Measurements from ENCODE around the gene IL1A.

The IL1A gene

GRCh38 chr2:112762276-112762675 is 22.0 kb downstream of the IL1A start:
- no peak for DNase-seq (ENCODE audit: low read depth)

- no peak for DNase-seq (ENCODE audit: low read depth)
Measured at GRCh38 chr2:112760149-112760548, 24.1 kb downstream of the IL1A start.

DNA sequence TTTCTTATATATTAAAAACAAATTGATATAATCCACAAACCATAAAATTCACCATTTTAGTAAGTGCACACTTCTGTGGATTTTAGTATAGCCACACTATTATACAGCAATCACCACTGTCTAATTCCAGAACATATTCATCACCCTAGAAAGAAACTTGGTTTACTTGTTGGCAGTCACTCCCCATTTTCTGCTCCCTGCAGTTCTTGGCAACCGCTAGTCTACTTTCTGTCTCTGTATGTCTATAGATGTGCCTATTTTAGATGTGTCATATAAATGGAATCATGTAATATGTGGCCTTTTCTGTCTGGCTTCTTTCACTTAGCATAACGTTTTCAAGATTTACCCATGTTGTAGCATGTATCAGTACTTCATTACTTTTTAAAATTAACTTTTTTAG is 25.6 kb downstream of the IL1A start:
- DNase-seq (ENCODE audit: low read depth) = no peak

DNA sequence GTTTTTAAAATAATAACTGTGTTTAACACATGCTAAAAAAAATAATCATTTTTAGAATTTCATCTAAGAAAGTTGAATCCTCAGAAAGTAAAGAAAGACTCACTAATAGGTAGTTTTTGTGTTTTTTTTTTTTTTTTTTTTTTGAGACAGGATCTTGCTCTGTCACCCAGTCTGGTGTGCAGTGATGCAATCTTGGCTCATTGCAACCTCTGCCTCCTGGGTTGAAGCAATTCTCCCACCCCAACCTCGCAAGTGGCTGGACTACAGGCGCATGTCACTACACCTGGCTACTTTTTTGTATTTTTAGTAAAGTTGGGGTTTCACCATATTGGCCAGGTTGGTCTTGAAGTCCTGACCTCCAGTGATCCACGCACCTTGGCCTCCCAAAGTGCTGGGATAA is 27.0 kb downstream of the IL1A start:
- DNase-seq (ENCODE audit: low read depth) = no peak

DNA sequence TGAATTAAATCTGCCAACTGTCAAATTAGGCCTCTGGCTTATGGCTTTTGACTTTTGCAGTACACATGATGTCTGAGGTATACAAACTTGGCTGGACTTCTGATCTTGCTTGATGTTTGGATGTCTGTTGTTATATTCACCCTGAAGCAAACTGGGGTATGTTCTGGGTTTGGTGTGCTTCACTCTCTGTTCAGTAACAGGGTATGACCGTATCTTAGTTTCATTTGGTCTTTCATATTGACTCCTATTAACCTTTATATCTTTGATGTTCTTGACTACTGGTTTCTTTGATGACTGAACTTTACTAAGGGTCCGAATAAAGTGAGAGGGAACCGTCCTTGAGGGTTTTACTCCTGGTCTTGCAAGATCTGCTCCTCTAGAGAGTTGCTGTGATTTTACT is 28.1 kb downstream of the IL1A start:
- DNase-seq (ENCODE audit: low read depth) = no peak

GRCh38 chr2:112755444-112755843 is 28.8 kb downstream of the IL1A start:
- no peak for DNase-seq (ENCODE audit: low read depth)

DNA sequence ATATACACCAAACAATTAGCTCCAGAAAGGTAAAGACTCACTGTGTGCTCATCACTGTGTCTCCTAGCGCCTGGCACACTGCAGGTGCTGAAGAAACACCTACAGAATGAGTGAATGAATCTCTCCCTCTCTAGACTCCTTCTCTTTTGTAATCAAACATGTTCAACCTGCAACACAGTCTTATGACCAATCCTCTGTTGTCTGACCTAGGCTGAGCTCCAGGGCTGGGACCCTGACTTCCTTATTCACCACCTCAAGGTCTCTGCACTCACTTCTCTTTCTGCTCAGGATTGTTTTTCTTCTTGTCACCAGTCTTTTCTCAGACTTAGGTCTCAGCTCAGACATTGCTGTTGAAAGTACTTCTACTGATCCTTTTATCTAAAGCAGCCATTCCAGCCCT is 29.7 kb downstream of the IL1A start:
- DNase-seq (ENCODE audit: low read depth) = no peak

GRCh38 chr2:112752667-112753066 is 31.6 kb downstream of the IL1A start:
- DNase-seq (ENCODE audit: low read depth) = no peak

DNA sequence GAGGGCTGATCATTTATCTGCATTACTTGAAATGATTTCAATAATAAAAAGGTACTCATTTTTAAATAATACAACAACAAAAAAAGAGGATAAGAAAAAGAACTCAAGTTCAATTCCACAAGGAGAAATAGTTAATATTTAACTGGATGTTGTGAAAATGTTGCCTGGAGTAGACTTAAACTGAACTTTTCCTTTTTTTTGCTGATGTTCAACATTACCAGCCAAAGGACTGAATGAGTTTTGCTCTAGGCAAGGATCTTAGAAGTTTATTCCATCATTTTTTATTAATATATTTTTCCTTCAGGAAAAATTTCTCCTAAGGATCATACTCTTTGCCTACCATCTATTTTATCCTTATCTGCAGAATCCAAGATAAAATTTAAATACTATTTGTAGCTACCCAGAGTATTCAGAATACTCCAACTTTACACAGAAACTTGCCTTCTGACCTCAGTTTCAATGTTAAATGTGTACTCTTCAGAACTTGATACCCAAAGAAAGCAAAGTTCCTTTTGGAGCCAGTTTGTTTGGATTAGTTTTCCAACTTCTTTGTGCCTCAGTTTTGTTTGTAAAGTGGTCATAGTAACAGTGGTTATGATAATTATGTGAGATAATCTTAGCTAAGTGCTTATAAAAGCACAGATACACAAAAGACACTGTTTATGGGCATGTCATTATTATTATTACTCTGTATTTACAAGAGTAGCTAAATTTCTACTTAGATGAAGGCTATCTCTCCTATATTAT is 32.7 kb downstream of the IL1A start:
- no peak for DNase-seq (ENCODE audit: low read depth)

DNA sequence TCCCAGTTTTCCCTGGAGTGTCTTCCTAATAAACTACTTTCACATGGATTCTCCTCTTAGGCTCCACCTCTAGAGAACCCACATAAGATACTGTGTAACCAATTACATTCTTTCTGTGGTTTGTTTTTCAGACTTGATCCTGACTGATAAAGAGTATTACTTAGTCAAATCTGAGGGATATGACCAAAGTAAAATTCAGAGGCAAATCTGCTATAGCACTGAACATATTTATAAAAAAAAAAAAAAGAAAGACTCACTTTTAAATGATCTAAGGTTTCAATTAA is 33.8 kb downstream of the IL1A start:
- no peak for DNase-seq (ENCODE audit: low read depth)

DNA sequence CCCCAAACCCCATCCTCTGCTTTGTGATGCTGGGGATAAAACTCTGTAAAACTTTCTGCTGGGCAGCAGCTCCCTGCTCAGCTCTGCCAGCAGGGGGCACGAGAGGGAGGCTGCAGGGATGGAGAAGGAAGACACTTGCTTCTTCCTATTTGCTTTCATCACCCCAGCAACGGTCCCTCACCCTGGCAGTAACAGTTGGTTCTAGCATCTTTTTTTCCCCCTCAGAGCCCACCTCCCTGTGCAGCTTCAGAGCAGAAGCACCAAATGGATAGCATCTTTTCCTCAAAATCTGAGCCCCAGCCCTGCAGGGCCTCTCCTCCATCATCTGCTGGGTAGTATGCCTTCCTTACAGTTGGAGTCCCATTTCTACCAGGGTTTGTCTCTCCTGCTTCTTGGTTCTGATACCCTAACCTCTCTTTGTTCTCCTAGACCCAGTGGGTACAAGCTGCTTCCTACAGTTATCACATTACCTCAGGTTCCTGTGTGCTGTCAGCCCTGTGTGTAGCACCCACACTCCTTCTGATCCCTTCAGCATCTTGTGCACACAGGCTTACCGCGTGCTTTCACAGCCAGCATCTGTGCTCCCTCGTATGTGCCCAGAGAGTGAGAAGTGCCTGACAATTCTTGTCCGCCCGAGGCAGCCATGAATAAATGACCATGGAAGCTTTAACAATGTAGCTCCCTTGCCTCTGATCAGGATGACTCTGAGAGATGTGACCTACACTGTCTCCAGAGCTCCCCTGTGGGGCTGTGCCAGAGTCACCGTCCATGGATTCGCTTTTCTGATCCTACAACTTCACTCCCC is 34.3 kb downstream of the IL1A start:
- peak; percentile 61 for DNase-seq (ENCODE audit: low read depth)

- DNase-seq (ENCODE audit: low read depth) = no peak
Measured at GRCh38 chr2:112740527-112740926, 43.8 kb downstream of the IL1A start.

DNA sequence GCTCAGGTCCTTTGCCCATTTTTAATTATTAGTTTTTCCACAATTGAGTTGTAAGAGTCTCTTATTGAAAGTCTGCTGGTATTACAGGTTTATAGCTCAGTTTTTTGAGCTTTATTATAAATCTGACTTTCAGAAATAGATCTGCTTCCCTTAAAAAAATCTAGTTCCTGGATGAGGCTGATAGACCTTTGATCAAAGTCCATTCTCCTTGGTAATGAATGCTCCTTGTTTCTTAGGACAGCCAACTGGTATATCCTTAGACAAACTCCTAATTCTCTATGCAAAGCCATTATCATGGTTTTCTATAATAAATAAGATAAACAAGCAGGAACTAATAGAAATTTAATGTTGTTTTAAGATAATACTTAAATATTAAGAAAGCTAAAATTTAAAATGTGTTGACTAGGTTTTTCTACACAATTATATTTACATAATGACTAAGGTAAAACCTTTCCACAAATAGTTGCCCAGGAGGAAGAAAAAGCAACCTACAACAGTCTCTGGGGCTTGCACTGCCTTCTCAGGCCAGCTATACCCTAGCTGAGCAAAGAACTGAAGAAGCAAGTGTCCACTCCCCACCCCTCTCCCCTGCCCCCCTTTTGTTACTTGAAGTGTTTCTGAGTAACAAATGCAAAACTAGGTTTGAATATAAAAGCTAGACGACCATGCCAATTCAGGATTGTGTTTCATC is 46.6 kb downstream of the IL1A start:
- DNase-seq (ENCODE audit: low read depth) = no peak

DNA sequence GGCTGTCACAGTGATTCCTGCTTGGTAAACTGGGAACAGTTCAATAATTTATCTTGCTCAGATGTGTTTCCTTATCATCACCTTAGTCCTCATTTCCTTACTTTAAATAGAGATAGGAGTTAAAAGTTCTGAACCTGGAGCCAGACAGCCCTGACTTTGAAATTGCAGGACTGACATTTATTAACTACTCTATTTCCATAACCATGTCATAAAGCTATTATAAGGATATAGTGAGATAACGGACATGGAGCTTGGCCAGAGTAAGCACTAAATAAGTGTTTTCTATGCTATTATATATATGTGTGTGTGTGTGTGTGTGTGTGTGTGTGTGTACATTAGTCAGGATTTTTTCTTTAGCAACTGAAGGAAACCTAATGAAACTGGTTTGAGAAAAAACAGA is 50.4 kb downstream of the IL1A start:
- DNase-seq (ENCODE audit: low read depth) = no peak

DNA sequence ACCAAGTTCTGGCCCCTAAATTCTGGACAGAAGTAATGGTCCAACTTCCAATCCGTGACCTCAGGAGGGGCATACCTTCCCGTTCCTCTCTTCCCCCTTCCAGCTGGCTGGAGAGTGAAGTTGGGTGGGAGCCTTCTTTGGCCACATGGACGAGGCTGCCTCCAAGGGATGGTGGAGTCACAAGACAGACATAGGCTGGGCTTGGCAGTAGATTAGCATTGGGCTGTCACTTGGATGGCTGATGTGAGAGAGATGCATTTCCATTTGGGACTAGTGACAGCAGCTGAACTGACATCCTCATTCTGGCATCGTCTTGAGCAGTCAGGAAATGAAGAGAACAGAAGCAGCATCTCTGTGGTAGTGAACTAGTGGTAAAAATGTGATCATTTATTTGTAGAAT is 50.8 kb downstream of the IL1A start:
- no peak for DNase-seq (ENCODE audit: low read depth)

GRCh38 chr2:112731479-112731878 is 52.8 kb downstream of the IL1A start:
- no peak for DNase-seq (ENCODE audit: low read depth)

GRCh38 chr2:112730791-112731190 is 53.5 kb downstream of the IL1A start:
- no peak for DNase-seq (ENCODE audit: low read depth)

GRCh38 chr2:112730216-112730615 is 54.1 kb downstream of the IL1A start:
- DNase-seq (ENCODE audit: low read depth) = no peak

DNA sequence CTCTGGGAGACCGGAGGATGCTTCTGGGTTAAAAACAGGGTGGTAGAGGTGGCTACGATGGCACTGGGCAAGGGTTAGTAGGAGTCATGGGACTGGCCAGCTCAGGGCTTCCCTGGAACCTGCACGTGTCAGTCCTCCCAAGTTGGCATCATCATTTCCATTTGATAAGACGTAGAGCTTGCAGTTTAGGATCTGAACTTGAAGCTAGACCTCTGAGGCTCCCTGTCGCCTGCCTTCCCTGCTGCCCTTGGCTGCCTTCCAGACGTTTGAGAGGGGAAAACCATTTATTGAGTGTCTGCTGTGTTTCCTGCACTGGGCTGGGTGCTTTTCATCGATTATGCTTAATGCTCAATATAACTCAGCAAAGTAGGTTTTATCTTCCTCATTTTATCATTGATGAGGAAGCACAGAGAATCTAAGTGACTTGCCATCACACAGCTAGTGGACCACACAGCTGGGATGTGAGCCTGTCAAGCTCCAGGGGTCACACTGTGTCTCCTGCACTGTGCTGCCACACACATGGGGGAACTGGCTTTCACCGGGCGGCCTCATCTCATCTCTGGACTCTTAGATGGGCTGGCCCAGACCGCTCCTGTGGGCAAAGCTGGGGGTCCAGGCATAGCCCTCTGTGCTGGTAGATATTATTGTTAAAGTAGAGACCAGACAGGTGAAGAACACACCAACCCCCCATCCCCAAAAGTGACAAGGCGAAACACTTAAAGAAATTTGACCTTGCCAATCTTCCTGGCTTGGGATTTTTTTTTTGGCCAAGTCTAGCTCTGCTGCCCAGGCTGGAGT is 55.7 kb downstream of the IL1A start:
- DNase-seq (ENCODE audit: low read depth) = no peak

DNA sequence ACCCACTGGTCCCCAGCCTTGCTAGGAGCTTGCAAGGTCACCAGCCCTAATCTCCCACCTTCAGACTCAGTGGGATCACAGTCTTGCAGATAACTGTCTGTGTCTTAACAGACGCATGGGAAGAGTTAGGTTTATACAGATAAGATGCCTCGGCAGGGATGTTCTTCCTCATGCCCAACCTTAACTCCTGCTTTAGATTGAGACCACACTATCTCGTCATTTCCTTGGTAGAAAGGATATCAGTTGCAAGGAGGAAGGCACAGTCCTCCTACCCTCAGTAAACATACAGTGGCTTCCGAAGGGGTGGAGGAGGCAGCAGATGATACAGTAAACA is 56.3 kb downstream of the IL1A start:
- DNase-seq (ENCODE audit: low read depth) = no peak

DNA sequence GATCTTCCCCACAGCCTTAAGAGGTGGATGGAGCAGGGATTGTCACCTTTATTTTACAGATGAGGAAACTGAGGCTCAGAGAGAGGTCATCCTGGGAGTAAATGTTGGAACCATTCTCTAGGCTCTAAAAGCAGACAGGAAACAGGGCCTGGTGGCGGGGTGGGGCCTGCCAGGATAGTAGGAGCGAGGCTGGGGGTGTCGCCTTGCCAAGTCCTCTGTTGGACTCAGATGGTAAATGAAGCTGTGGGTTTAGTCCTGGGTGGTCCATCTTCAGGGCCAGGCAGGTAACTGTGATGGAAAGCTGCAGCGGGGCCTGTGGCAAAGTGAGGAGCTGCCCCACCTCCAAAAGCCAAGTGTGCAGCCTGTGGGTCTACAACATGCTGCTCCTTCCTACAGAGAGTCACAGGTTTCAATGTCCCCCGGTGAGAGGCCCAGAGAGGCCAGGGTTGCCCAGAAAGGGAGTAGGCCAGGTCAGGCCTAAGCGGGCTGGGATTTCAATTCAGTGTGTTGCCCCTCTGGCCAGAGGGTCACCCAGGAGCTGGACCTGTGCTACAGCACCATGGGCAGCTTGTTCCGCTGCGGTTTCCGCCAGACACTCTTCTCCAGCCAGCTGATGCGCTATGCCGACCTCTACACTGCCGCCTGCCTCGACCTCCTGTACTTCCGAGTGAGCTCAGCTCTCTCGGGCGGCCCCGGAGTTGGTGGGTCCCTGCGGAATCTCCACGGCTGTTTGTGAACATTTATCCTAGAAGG is 56.8 kb downstream of the IL1A start:
- no peak for DNase-seq (ENCODE audit: low read depth)
